ENCODE data around the gene INS.
"Not testable (repeated sequence)": the region's sequence is repeated elsewhere in the genome, so short reads cannot be mapped to it uniquely, and the experiment has no call there.

The INS gene

GRCh38 chr11:2198621-2199365 is 37.8 kb upstream of the INS start:
- no peak for DNase-seq

- no peak for DNase-seq
These were observed 36.9 kb upstream of the INS start for GRCh38 chr11:2197771-2198520.

DNA sequence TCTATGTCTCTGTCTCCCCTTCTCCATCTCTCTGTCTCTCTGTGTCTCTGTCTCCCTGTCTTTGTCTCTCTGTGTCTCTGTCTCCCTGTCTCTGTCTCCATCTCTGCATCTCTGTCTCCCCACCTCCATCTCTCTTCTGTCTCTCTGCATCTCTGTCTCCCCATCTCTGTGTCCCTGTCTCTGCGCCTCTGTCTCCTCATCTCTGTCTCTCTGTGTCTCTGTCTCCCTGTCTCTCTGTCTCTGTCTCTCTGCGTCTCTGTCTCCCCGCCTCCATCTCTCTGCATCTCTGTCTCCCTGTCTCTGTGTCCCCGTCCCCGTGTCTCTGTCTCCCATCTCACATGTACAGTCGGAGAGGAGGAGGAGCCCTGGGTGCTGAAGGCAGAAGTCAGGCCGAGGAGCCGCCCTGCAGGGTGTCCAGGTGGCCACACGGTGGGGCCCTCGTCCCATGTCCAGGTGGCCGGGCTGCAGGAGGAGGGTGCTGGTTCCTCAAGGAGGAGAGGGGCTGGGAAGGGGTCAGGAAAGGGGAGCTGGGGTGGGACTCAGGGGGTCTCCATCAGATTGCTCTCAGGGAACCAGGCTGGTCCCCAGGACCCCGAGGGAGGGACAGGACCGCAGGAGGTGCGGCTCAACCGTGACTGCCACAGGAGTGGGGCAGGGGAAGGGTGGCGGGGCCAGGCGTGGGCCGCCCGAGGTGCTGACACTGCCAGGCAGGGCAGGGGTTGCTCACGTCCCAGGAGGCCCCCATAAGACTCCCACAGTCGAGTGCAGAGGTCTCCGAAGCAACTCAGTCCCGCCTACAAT is 36.2 kb upstream of the INS start:
- peak; percentile 64 to 69 for DNase-seq

GRCh38 chr11:2195756-2196088 is 34.7 kb upstream of the INS start:
- DNase-seq: no peak

DNA sequence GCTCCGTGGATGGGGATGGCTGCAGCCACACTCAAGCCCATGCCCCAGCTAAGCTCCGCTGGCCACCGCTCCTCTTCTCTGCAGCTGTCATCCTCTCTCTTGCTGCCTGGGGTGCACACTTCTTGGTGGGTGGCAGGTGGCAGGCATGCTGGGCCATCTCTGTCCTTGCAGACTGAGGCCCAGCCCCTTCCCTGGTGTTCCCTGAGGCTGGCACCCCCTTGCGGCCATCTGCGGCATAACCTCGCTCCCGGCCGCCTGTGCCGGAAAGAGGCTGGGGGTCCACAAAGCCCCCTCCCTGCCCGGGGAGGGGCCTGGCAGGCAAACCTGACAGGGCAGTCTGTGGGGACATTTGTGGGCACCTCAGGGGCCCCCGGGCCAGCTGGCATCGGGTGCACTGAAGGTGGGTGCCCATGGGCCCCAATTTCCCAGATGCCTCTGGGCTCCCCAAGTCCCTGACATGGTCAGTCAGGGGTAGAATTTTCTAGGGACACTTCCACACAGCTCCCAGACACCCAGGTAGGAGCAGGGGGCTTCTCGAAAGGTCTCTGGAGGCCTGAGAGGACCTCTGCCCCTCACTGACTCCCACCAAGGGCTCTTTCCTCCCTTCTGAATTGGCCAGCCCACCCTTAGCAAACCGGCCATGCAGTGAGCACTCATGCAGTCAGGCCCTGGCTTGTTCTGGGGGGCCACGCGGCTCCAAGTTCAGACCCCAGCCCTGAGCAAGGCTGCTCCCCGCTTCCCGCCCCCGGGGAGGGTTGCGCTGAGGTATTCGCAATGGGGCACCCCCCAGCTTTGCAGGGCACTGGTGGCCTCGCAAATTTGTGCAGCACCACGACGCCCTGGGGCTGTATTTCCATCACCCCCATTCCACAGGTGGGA is 34.1 kb upstream of the INS start:
- DNase-seq: peak; percentile 30 to 48

GRCh38 chr11:2193888-2194595 is 33.0 kb upstream of the INS start:
- not testable (repeated sequence) for DNase-seq

DNA sequence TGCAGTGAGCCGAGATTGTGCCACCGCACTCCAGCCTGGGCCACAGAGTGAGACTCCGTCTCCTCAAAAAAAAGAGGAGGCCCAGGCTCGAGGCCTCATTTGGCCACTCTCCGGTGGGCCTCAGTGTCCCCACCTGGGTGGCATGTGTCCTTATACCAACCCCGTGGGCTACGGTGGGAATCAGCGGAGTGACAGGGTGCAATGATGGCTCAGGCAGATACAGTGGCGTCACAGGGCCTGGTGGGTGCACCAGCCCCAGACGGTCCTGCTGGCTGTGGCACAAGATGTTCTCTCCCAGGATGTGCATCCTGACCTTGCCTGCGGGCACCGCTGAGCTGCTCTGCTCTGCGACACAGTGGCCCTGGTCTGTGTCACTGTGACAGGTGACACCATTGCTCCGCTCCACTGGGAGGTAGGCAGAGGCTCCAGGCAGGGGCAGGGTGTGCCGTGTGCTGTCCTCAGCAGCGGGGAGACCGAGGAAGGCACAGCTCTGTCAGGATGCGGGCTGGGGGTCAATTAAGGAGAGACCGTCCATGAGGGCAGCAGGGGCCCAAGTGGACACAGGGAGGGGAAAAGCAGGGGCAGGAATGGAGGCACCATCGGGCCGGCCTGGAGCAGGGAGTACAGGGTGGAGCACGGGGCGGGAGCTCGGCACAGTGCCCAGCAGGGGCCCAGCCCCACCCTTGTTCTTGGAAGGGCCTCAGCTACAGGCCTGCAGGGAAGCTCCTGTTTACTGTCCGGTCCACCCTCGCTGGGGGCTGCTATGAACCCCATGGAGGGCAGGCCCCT is 32.3 kb upstream of the INS start:
- no peak for DNase-seq

DNA sequence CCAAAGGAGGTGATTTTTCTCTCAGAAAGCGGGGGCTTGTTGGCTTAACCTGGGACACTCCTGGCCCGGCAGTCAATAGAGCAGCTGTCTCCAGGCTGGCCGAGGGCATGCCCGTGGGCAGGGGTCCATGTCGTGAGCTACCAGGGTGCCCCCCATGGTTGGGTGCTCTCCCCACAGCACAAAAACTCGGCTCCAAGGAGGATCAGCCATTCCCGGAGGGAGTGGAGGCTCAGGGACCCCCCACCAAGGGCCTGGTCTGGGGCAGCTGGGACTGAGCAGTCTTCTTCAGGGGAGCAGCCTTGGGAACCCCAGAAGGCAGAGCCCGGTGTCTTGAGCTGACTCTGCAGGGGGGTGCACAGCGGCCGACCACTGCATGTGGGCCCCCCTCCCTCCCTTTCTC is 31.4 kb upstream of the INS start:
- DNase-seq: no peak

- DNase-seq: no peak
These were observed 30.9 kb upstream of the INS start for GRCh38 chr11:2191883-2192282.

DNA sequence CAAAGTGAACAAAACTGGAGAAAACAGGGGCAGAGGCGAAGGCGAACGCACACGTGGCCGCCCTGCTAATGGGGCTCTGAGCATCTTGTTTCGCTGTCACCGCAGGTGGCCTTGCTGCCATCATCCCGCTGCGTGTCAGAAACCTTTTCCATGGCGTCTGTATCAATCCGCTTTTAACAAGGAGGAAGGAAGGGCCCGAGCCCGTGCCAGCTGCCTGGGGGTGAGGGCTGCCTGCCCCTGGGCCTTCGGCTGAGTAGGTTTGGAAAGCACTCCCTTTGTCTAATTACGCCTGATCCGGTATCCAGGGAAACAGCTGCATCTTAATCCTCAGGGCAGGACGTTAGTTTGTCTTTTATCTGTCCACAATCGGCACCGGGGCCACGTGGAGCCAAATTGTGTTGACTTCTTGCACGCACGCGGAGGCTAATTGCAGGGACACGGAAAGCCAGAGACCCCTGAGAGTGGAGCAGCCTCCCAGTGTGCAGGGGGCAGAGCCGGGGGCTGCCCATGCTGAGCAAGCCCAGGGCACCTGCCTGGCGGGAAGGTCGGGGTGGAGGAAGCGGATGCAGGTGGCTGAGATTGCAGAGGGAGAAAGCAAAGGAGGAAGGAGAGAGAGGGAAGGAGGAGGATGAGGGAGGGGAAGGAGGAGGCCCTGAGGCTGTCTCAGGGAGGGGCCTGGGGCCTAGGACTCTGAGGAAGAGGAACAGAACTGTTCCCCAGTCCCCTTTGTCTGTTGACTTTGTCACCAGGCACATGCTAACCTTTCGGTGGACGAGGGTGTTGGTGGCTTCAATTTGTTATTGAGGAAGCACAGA is 29.9 kb upstream of the INS start:
- no peak for DNase-seq

DNA sequence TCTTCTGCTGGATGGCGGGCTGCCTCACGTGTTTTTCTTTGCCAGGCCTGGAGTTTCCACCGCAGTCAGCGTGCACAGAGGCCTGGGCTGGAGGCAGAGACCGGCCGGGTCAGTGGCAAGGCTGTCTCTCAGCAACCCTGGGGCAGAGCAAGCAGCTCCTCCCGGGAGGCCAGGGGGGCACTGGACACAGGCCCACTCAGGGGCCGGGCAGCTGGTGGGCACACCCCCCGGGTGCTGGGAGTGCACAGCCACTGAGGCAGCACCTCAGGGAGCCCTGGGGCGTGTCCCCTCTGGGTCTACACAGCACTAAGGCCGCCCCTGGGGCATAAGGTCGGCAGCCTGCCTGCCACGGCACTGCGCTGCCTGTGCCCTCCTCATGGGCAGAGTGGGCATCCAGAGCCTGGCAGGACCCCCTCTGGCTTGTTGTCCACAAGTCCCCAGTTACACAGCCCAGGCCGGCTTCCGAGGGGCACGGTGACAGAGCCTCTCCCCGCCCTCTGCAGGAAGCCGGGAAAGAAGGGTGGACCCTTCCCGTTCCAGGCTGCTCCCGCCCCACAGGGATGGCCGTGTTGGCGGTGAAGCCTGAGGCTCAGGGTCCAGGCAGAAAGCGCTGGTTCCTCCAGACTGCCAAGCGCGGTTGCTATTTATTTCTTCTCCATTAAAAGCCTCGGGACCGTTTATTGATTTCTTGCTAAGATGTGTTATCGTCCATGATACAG is 29.1 kb upstream of the INS start:
- DNase-seq: no peak

- DNase-seq: no peak
These were observed 27.7 kb upstream of the INS start for GRCh38 chr11:2188745-2189144.

DNA sequence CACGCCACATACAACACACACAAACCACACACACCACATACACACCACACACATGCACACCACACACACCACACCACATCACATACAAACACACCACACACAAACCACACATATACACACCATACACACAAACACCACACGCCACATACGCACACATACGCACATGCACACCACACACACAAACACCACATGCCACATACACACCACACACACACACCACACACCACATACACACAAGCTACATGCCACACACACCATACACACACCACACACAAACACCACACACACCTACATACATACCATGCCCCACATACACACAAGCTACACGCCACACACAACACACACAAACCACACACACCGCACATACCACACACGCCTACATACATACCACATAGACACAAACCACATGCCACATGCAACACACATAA is 26.3 kb upstream of the INS start:
- no peak for DNase-seq

DNA sequence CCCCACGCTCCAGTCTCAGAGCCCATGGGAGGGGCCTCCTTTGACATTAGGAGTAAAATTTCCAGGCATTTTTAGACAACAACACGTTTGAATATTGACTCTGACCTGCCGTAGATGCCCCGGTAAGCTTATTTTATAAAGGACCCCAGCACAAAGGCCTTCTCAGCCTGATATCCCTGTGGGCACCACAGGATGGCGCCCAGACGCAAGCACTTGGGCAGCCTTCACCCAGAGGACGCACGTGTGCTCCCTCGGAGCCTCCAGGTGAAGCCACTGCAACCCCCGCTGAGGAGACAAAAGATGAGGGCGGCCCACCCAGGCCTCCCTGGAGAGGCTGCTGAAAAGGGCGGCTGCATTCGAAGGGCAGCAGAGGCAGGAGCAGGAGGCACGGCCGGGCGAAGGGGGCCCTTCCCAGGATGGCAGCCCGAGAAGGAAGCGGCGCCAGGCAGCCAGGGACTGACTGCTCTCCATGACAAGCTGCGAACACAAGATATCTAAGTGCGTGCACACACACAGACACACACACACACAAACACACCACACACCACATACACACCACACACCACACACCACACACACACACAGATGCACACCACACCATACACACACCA is 25.8 kb upstream of the INS start:
- DNase-seq: peak; percentile 28 to 31

DNA sequence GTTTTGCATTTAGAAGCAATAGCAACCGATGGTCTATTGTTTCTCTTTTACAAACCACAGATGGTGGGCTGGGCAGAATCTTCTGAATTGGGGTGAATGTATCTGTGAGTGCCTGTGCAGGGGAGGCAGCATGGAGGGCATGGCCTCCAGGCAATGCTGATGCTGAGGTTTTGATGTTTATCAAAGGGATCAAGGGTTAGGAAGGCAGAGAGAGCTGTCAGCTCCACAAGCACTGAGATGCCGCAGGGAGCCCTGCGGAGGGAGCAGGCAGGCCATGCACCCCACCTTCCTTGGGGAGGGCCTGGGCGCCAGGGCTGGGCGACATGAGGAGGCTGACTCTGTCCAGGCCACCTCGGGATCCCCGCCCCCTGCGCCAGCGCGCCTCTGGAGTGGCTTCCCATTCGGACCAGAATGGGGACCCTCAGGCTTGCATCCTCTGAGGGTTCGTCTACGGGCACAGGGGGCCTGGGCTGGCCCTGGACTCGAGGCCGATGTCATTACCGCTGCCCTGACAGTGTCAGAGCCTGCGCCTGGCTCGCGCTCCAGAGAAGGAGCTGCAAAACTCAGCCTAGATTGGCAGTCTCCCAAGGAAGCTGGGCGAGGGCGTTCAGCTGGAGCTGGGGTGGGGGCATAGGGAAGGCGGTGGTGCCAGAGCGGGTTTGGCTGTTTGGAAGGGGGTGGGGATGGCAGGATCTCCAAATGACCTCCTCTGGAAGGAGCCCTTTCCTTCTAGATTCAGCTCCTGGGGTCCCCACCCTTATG is 24.5 kb upstream of the INS start:
- no peak for DNase-seq

- no peak for DNase-seq
These were observed 21.9 kb upstream of the INS start for GRCh38 chr11:2182692-2183474.

DNA sequence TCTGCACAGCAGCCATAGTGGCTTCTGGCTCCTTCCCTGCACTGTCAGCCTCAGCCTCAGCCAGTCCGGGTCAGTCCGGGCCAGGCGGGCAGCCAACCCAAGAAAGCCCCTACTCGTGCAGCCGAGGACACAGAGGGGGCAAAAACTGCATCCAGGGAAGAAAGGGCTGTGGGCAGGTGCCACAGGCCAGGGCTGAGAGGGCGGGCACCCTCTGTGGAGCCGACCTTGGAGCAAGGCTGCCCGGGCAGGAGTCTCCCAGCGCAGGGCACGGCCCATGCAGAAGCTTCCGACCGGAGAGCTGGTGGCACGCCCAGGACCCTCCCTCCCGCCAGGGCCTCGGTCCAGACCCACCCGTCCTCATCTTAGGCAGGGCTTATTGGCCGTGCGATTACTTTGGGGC is 21.1 kb upstream of the INS start:
- no peak for DNase-seq

Measured in activated CD4-positive, alpha-beta T cell treated with anti-CD3 and anti-CD28 coated beads for 4 hours (primary cell).